Measurements from ENCODE around the gene KRT32. TPM values are rescaled to one million over a fixed set of nuclear protein-coding genes. Genes with fewer than 3 reads are reported as not detected.

KRT32 gene
- total RNA-seq (2021; ENCODE audit: unreplicated experiment) (0.72 TPM), Bru-seq, nascent RNA (percentile 13 among the genes with signal in this experiment), BruChase-seq, experiment 1, labeled RNA remaining after a 2-hour chase (not detected), BruChase-seq, experiment 2, labeled RNA remaining after a 6-hour chase (not detected)
- 1.0 TPM for polyA plus RNA-seq (2012; ENCODE audit: insufficient read length)
- long read RNA-seq, result 0 reads

- Histone ChIP-seq H3K9me3 (ENCODE audit: control insufficient read depth, insufficient read depth, low read depth, low read length) (peaks cover 8% of the 10 kb centered on the region; the same call in 1 of the 2 replicates), H3K4me3 (ENCODE audit: low read depth in 2 of 2, low read length in 2 of 2) (no peak within 1 kb of the TSS), H3K36me3 (ENCODE audit: control insufficient read depth, insufficient read depth, low read length) (no peaks in the 10 kb centered on the region), H3K4me1 (ENCODE audit: control insufficient read depth, insufficient read depth, low read length) (peaks cover 17% of the 10 kb centered on the region), H3K27ac (ENCODE audit: low read length) (peak within 1 kb of the TSS; percentile 85), H3K27me3 (ENCODE audit: control insufficient read depth, insufficient read depth, low read length) (no peaks in the 10 kb centered on the region)
- in situ Hi-C loops (cut with HindIII; ENCODE audit: low pct_unique_long_range_greater_than_20kb, low sequenced_read_pairs), result no loop called here
- intact Hi-C loops (cut with micrococcal nuclease; ENCODE audit: unreplicated experiment), result no loop called here
- TF ChIP-seq SIN3A (IDR thresholded peaks at IDR 0.05; ENCODE audit: borderline replicate concordance, insufficient read depth, low read depth, low read length), result no peak
- TF ChIP-seq REST (IDR thresholded peaks at IDR 0.05; ENCODE audit: insufficient read depth in 1 of 2, low read depth in 2 of 2, low read length in 1 of 2), result no peak
- no peak for TF ChIP-seq CTCF (IDR thresholded peaks at IDR 0.05)
- TF ChIP-seq POLR2AphosphoS5 (IDR thresholded peaks at IDR 0.05; ENCODE audit: low read depth, low read length), result no peak
- TF ChIP-seq TCF7L2 (IDR thresholded peaks at IDR 0.05; ENCODE audit: low read depth, low read length), result no peak
- ChIA-PET POLR2A (no interaction called here), CTCF (interaction anchor here (0.6 to 1.0 kb wide), 2 partner anchors 17 to 181 kb away, joined by 3 read pairs; no protein-coding TSS in a partner anchor)
- DNase-seq (ENCODE audit: low read depth, low spot score) (no peak), ATAC-seq (no peak)
- BruUV-seq (replicated peaks), result no TSS peak
Measured at GRCh38 chr17:41466988-41467387, at the start of gene KRT32. KRT32 (minus strand) TSS chr17:41467386; CDS start chr17:41467325, 61 bp downstream.

GRCh38 chr17:41516830-41517283 is 49.7 kb upstream of the KRT32 start:
- Histone ChIP-seq H3K9me3 (ENCODE audit: control insufficient read depth, insufficient read depth, low read depth, low read length) (no peaks in the 10 kb centered on the region), H3K4me3 (ENCODE audit: low read depth in 2 of 2, low read length in 2 of 2) (no peak overlapping the region), H3K27ac (ENCODE audit: low read length) (peak overlapping the region; percentile 96), H3K4me1 (ENCODE audit: control insufficient read depth, insufficient read depth, low read length) (peaks cover 52% of the 10 kb centered on the region), H3K36me3 (ENCODE audit: control insufficient read depth, insufficient read depth, low read length) (no peaks in the 10 kb centered on the region), H3K27me3 (ENCODE audit: control insufficient read depth, insufficient read depth, low read length) (no peaks in the 10 kb centered on the region)
- intact Hi-C loops (cut with micrococcal nuclease; ENCODE audit: unreplicated experiment) (no loop called here), in situ Hi-C loops (cut with HindIII; ENCODE audit: low pct_unique_long_range_greater_than_20kb, low sequenced_read_pairs) (no loop called here)
- ChIA-PET POLR2A (interaction anchor here (0.5 kb wide), 1 partner anchor 815 kb away, joined by 3 read pairs; no protein-coding TSS in a partner anchor), CTCF (no interaction called here)
- ATAC-seq (no peak), DNase-seq (ENCODE audit: low read depth, low spot score) (no peak)
- BruUV-seq (replicated peaks), result no TSS peak
- TF ChIP-seq TCF7L2 (IDR thresholded peaks at IDR 0.05; ENCODE audit: low read depth, low read length) (no peak), CTCF (IDR thresholded peaks at IDR 0.05) (no peak), POLR2AphosphoS5 (IDR thresholded peaks at IDR 0.05; ENCODE audit: low read depth, low read length) (no peak), SIN3A (IDR thresholded peaks at IDR 0.05; ENCODE audit: borderline replicate concordance, insufficient read depth, low read depth, low read length) (no peak), REST (IDR thresholded peaks at IDR 0.05; ENCODE audit: insufficient read depth in 1 of 2, low read depth in 2 of 2, low read length in 1 of 2) (no peak)

Measured in Panc1 (cell line).